ENCODE results near the gene PRAMEF10. TPM values are rescaled to one million over a fixed set of nuclear protein-coding genes. Genes with fewer than 3 reads are reported as not detected.

PRAMEF10 gene, protein sequence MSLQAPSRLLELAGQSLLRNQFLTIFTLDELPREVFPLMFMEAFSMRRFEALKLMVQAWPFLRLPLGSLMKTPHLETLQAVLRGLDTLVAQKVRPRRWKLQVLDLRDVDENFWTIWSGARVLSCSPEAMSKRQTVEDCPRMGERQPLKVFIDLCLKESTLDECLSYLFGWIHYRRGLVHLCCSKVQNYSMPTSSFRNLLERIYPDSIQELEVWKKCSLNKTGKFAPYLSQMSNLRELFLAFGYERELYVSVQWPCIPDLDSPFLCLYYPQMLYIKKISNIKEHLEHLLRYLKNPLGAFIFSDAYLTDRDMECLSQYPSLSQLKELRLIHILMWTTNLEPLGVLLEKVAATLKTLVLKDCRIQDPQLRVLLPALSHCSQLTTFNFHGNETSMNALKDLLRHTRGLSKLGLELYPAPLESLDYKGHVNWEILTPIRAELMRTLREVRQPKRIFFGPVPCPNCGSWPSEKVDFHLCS
- not detected in 2 replicates for total RNA-seq

DNA sequence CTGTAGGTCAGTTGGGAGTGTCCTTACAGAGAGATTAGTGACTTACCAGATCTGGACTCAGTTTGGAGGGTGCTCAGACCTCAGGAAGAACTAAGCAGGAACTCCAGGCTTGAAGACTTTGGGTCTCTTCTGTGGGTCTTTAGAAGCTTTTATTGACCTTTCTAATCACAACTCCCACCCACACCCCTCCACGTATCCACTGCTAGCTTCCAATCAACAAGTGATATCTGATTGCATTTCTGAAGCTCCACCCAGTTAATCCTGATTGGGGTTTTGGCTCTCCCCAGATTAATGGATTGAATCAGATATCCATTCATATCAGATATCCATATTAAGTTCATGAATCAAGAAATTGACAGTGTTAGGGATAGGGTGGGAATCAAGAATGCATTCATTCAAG, at the start of gene PRAMEF10:
Gene PRAMEF10, minus strand, starts transcription at position 101 of the 400 bp plus-strand sequence. CDS start 2,423 bp downstream, outside the sequence.

DNA sequence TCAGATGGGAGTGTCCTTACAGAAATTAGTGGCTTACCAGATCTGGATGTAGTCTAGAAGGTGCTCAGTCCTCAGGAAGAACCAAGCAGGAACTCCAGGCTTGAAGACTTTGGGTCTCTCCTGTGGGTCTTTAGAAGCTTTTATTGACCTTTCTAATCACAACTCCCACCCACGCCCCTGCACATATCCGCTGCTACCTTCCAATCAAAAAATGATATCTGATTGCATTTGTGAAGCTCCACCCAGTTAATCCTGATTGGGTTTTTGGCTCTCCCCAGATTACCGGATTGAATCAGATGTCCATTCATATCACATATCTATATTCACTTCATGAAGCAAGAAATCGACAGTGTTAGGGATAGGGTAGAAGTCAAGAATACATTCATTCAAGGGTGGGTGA, 49.4 kb upstream of the PRAMEF10 start, which contains the start of gene PRAMEF6:
Gene PRAMEF6, minus strand, starts transcription at position 101 of the 400 bp plus-strand sequence. CDS start 5,062 bp downstream, outside the sequence.

GRCh38 chr1:12916310-12916709, 18.2 kb upstream of the PRAMEF10 start, which contains the start of gene PRAMEF7:
PRAMEF7 (plus strand) TSS chr1:12916610; CDS start chr1:12917693, 1,083 bp downstream.

GRCh38 chr1:12886101-12886500, 12.0 kb downstream of the PRAMEF10 start, which contains the start of gene PRAMEF4:
PRAMEF4 (minus strand) TSS chr1:12886201; CDS start chr1:12883394, 2,807 bp downstream.

GRCh38 chr1:12856786-12857185, 41.3 kb downstream of the PRAMEF10 start, which contains the start of gene PRAMEF2:
PRAMEF2 (plus strand) TSS chr1:12857086; CDS start chr1:12859010, 1,924 bp downstream.

GRCh38 chr1:12848620-12849019, 49.5 kb downstream of the PRAMEF10 start, which contains the start of gene HNRNPCL1:
HNRNPCL1 (minus strand) TSS chr1:12848720; CDS start chr1:12848289, 431 bp downstream.

Other genes with a start within 250 kb of the PRAMEF10 start
- not detected in 2 replicates for gene AADACL3, start 182.2 kb downstream of the PRAMEF10 start, total RNA-seq
- gene CFAP107, start 152.1 kb downstream of the PRAMEF10 start, total RNA-seq = not detected in 2 replicates
- gene PRAMEF12, start 124.5 kb downstream of the PRAMEF10 start, total RNA-seq = not detected in 2 replicates
- not detected in 2 replicates for gene PRAMEF1, start 106.9 kb downstream of the PRAMEF10 start, total RNA-seq
- gene PRAMEF11, start 66.9 kb downstream of the PRAMEF10 start, total RNA-seq = not detected in 2 replicates
- gene HNRNPCL1, start 49.5 kb downstream of the PRAMEF10 start, total RNA-seq = not detected in 2 replicates
- not detected in 2 replicates for gene PRAMEF2, start 41.2 kb downstream of the PRAMEF10 start, total RNA-seq
- not detected in 2 replicates for gene PRAMEF4, start 12.1 kb downstream of the PRAMEF10 start, total RNA-seq
- gene PRAMEF7, start 18.3 kb upstream of the PRAMEF10 start, total RNA-seq = not detected in 2 replicates
- not detected in 2 replicates for gene PRAMEF6, start 49.3 kb upstream of the PRAMEF10 start, total RNA-seq
- not detected in 2 replicates for gene PRAMEF27, start 158.3 kb upstream of the PRAMEF10 start, total RNA-seq
- not detected in 2 replicates for gene HNRNPCL3, start 162.5 kb upstream of the PRAMEF10 start, total RNA-seq
- gene PRAMEF25, start 172.5 kb upstream of the PRAMEF10 start, total RNA-seq = not detected in 2 replicates
- not detected in 2 replicates for gene HNRNPCL2, start 218.6 kb upstream of the PRAMEF10 start, total RNA-seq

Measured in airway epithelial cell (primary cell).